Cardiac fibroblast (primary cell): ENCODE results near the gene MASP2.
A peak's percentile ranks its signal among the peaks of the same experiment; 100 is the strongest.

Experiments
- DNase-seq, 2 donors: peaks; one replicate each; pipeline versions ENCODE4 v3.0.0 to v3.0.0-alpha.2; 2010; ENCODE audit warnings: low read depth in 2 of 2
- H3K4me3 ChIP-seq, 2 donors: replicated peaks in 1 of 2; 1 replicate in 1 of 2; 2 replicates in 1 of 2; pipeline ENCODE4 v1.5.1; 2011; ENCODE audit warnings: low read depth in 2 of 2, low read length in 2 of 2, mild to moderate bottlenecking in 2 of 2, moderate library complexity in 1 of 2
- CTCF ChIP-seq: IDR thresholded peaks from one replicate; pipeline ENCODE4 v1.5.1; 2011; ENCODE audit warnings: low read depth, mild to moderate bottlenecking, low read length, inconsistent platforms

MASP2 gene

GRCh38 chr1:10986525-10986890, 60.5 kb downstream of the MASP2 start:
- DNase-seq = no peak
- no peak overlapping the region for H3K4me3 ChIP-seq
- no peak for TF ChIP-seq CTCF

- TF ChIP-seq CTCF = no peak
- H3K4me3 ChIP-seq = no peak overlapping the region
- DNase-seq = peak; percentile 27 to 59
These were observed 66.0 kb downstream of the MASP2 start for GRCh38 chr1:10980841-10981727.

- peak; percentile 25 for TF ChIP-seq CTCF
- peak overlapping the region in 1 of 2 donors; percentile 17 for H3K4me3 ChIP-seq
- peak; percentile 49 to 91 for DNase-seq
These were observed 66.9 kb downstream of the MASP2 start for GRCh38 chr1:10980094-10980577.

GRCh38 chr1:10979483-10979920, 67.5 kb downstream of the MASP2 start:
- no peak overlapping the region for H3K4me3 ChIP-seq
- DNase-seq = peak in 1 of 2 donors; percentile 72
- no peak for TF ChIP-seq CTCF

GRCh38 chr1:10978719-10979118, 68.3 kb downstream of the MASP2 start:
- H3K4me3 ChIP-seq = no peak overlapping the region
- no peak for DNase-seq
- TF ChIP-seq CTCF = no peak
